Activated naive CD4-positive, alpha-beta T cell treated with anti-CD3 and anti-CD28 coated beads, Interleukin-2, amount 50 U/mL, for 16 hours (primary cell): ENCODE results near the gene BAHD1.

Experiments
- DNase-seq: peaks from one replicate; pipeline ENCODE4 v3.0.0-alpha.2; 2020

Gene BAHD1

DNA sequence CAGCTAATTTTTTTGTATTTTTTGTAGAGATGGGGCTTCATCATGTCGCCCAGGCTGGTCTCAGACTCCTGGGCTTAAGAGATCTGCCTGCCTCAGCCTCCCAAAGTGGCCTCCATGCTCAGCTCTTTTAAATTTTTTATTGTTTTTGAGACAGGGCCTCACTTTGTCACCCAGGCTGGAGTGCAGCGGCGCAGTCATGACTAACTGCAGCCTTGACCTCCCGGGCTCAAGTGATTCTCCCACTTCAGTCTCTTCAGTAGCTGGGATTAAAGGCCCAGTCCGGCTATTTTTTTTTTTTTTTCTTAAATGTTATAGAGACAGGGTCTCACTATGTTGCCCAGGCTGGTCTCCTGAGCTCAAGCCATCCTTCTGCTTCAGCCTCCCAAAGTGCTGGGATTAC lies 15.1 kb upstream of the BAHD1 start:
- DNase-seq: no peak

DNA sequence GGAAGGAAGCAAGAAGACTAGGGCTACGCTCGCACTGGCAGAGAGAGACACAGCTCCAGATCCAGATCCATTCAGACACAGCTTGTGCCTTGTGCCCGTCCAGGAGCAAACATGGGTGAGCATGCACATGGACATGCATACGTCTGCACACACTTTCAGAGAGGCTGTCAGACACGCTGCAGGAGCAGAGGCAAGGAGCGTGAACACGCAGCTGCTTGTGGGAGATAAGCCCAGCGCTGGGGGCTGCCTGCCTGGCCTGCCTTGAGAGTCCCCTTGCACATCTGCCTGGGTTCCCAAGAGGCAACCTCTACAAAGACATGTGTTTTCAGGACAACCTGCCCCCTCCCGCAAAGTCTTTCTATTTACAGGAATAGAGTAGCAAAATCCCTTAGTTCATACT lies 13.6 kb upstream of the BAHD1 start:
- no peak for DNase-seq

DNA sequence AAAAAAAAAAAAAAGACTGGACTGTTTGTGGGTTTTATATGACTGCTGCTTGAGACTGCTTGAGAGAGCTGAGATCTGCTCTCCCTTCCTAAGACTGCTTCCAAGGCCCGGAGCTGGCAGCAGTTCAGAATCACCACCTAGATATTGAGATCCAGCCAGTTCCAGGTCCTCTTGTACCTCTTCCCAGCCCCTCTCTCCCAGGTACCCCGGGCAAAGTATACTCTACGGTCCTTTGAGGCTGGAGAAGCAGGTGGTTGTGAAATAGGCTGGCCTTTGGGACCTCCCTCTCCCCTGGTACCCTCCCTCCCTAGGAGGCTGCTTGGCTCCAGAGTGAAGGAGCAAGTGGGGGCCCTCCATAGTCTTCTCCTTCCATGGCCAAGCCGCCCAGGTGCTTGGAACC lies 12.6 kb upstream of the BAHD1 start:
- DNase-seq: no peak

DNA sequence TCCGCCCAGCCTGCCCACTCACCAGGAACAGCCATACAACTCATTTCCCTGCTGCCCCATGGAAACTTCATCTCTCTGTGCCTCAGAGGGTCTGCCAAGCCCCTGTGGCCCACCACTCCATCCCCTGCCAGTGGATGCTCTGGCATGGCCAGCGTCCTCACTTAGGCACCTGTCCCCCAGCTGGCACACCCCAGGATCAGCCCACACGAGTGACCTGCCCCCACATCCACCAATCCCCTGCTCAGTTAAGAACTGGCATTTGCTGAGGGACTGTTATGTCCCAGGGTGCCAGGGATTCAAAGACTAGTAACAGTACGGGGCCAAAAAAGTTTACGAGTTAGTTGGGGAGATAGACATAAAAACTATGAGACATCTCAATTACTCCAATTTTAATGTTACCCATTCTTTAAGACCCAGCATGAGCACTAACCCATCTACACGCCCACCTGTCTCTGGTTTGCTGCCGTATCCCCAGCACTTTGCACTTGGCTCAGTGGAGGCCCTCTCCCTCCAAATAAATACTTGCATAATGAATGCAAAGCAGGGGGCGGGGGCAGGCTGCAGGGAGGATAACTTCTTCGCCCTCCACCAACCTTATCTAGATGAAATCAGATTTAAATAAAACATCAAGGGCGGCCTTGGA lies 11.6 kb upstream of the BAHD1 start:
- no peak for DNase-seq

DNA sequence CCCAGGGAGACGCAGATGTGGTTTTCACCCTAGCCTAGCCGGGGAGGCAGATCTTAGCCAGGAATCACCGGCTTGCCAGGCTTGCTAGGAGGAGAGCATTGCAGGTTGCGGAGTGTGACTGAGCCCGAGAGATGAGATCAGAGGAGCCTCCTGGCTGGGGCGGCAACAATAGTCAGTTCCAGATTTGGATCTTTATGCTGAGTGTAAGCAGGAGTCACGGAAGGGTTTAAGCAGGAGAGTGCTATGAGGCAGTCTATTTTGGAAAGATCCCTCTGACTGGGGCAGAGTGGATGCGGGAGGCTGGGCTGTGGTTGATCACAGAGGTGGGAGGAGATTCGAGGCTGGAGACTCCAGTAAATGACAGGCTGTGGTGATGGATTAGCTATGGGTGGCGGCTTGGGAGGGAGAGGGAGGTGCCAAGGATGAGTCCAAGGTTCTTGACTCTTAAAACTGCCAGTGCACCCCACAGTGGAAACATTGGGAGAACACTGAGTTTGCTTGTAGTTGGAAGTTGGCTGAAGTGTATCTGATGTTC lies 10.4 kb upstream of the BAHD1 start:
- DNase-seq: no peak

DNA sequence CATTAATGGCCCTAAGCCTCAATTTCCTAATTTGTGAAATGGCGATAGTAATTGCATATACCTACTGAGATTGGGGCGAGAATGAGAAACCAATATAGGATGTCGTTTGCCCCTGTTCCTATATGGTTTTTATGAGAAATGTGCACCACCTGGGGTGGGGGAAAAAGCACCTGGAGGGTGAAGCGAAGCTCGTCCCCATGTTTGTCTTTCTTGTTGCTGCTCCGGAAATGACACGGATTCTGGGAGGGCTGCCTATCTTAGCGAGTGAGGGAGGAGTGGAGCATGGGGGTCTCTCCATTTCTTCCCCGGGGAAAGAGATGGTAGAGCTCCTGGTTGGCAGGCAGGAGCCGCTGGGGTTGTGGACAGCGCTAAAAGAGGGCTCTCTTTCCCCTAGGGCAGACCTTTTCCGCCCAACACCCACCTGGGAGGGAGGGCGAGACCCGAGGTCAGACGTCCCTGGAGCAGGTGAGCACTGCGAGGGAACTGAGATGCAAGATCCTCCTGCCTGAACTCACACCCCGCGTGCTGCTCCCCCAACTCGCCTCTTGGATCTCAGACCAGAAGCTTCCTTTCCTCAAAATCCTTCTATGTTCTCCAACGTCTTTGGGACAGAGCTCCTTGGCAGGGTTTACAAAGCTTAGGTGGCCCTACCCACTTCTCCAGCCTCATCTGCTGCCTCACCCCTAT lies 5.6 kb upstream of the BAHD1 start:
- no peak for DNase-seq

DNA sequence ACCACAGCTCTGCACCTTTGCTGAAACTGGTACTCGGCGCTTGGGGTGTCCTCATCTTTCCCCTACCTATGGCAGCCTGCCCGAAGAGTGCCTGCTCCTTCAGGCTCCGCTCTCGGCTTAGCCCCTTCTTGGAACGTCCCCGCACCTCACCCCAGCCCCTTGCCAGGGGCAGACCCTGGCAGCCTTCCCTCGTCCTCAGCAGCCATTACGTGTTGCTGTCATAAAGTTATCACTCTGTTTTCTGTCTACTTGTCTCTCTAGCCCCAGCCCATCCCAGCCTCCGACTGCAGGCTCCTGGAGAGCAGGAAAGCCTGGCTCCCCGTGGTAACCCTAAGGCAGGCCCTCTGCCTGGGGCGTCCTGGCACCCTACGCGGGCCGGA lies 5.1 kb upstream of the BAHD1 start:
- no peak for DNase-seq

DNA sequence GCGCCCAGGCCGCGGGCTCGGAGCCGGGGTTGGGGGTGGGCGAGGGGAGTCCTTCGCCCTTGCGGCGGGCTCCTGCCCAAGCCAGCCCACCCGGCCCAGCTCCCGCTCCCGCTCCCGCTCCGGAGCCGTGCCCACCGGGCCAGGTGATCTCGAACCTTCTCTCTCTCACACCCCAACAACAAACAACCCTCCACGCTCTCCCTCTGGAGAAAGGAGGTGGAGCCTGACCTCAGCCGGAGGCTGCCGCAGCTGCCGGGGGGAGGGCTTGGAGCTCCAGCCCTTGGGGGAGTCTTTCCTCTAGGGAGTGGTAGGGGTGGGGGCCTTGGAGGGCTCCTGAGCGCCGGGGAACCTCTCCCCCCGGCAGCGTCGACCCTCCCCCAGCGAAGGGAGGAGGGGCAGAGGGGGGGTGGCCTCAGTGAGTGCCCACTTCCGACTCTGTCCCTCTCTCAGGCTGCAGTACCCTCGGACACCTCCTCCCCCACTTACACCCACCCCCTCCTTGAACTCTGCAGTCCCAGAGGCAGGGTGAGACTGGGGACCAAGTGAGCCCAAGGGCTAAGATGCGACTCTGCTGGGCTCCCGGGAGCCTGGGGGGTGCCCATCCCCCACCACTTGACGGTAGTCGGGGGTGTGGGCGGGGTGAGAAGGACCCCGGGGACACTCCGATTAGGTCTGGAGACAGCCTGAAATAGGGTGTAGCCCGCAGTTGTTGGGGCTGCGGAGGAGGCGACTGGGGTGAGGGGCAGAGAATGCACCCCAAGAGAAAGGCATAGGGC lies 4.4 kb upstream of the BAHD1 start:
- DNase-seq: no peak

DNA sequence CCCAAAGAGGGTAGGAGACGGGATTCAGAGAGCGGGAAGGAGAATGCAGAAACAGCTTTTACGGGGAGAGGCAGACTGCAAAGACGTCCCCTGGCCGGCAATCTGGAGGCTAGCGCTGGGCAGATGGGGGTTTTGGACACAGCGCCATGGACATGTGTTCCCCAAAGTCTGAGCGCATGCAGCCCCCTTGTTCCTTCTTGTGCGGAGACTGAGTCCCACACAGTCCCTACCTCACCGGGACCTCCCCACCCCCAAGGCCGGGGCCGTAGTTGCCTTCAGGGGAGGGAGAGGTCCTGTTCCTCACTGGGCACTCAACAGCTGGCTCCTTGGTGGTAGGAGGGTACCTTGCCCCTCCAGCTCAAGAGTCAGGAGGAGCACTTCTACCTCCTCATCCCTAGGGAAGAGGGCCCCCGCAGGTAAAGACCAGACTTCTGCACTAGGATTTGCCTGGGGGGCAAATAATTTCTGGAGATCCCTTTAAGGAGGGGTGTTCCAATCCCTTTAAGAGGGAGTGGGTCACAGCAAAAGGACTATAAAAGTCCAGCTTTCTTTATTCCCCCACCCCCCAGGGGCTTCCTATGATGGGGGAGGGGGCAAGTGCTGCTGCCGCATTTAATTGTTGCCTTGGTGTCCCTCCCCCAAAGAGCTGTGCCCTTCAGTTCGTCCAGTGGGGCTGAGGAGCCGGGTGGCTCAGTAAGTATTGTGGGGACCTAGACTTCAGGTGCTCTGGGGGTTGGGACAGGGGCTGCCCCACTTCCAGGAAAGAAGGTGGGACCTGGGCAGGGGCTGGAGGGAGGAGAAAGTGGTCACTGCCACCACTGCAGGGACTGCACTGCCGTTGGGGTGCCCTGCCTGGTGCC lies 3.6 kb upstream of the BAHD1 start:
- no peak for DNase-seq

DNA sequence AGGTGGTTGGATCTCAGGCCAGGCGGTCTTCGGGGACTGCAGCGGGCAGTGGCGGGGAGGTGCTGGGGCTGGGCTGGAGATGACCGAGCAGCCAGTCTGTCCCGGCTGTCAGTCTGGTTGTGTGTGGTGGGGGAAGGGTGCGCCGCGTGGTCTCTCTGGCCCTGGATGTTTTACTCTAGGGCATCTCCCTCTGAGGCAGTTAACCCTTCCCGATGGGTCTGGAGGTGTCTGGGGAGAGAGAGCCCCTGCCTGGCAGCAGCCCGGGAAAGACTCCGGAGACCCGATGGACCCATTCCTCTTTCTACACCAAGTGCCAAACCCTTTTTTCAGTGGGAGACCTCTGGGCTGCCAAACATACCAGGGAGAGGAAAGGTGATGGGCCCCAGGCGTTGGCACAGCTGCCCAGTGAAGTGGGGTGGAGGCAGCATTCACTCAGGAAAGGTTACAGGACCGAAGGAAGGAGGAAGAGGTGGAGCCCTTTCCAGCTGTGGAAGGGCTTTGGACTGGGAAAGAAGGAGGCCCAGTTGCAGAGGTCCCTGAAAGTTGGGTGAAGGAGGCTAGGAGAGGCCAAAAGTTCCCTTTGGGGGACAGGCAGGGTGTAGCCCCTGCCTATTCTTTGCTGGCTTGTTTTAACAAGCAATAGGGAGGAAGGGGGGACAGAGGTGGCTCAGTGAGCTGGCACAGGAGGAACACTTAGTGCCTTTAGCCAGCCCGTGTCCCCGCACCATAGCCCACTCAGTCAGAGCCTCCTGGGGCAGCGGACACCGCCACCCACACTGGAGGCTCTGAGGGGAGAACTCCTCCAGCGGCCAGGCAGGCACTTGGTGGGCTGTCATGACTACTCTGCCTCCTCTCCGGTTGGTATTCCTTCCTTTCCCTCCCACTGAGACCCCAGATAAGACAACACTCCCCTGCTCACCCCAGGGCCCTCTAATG lies 2.7 kb upstream of the BAHD1 start:
- DNase-seq: no peak

DNA sequence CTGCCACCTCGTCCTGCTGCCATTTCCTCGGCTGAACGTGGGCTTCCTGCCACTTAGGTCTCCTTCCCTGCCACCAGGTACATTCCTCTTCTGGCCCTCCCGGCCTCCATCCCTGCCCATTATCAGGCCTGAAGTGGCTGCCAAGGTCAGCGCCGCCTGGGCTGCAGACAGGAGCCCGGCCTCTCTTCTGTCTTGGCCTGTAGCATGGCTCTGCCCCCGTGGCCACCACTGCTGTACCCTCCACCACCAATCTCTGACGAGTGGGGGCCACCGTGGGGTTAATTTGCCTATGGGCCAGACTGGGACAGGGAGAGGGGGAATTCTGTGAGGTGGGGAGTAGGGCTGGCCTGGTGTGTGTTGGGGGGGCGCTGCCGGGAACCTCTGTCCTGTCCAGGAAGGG lies 2.0 kb upstream of the BAHD1 start:
- no peak for DNase-seq

DNA sequence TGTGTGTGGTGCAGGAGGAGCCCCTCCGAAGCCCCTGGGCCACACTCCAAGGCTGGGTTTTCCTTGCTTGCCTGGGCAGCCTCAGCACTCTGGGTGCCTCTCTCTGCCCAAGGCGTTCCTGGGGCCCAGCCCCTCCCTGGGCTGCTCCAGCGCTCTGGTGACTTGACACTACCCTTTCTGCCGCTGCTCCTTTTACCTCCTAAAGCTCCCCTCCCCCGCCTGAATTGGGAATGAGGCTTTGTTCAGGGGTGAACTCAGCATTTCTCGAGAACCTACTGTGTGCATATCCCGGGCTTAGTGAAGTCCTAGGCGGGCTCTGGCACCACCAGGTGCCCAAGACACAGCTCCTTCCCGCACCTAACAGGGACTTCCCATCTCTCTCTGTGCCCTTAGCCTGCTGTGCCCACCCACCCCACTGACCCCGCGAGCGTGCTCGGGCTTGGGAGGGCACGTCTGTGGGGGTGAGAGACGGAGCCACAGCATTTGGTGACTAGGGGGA lies 1.2 kb upstream of the BAHD1 start:
- DNase-seq: no peak

DNA sequence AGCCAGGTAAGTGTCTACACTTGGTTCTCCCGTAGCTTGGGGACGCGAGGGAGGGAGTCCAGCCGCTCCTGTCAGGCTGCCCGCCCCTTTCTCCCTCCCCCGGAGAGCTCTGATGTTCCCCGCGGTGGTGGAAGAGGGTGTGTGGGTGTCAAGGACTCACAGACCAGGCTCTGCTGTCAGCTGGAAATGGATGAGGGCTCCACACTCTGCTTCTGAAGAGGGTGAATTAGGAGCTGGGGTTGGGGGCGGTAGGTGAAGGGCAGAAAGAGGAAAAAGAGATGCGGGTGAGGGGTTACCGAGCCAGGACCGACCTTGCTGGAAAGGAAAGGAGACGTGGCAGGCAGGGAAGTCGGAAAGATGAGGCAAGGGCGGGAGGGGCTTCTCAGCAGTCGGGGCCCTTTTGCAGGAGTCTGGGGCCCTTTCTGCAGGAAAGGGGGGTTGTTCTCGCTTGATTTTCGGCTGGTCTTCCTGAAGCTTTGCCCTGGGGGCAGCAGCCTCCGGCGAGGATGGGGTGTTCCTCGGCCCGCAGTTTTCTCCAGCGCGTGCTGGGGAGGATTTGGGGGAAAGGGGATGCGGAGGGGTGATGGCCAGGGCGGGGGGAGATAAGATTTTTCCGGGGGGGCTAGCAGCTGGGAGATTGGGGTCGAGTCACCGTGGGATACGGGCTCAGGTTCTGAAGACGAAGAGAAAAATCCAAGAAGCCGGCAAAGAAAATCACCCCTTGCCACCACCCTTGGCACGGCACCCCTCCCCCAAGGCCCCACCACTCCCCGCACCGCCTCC lies 602 bp upstream of the BAHD1 start:
- no peak for DNase-seq

DNA sequence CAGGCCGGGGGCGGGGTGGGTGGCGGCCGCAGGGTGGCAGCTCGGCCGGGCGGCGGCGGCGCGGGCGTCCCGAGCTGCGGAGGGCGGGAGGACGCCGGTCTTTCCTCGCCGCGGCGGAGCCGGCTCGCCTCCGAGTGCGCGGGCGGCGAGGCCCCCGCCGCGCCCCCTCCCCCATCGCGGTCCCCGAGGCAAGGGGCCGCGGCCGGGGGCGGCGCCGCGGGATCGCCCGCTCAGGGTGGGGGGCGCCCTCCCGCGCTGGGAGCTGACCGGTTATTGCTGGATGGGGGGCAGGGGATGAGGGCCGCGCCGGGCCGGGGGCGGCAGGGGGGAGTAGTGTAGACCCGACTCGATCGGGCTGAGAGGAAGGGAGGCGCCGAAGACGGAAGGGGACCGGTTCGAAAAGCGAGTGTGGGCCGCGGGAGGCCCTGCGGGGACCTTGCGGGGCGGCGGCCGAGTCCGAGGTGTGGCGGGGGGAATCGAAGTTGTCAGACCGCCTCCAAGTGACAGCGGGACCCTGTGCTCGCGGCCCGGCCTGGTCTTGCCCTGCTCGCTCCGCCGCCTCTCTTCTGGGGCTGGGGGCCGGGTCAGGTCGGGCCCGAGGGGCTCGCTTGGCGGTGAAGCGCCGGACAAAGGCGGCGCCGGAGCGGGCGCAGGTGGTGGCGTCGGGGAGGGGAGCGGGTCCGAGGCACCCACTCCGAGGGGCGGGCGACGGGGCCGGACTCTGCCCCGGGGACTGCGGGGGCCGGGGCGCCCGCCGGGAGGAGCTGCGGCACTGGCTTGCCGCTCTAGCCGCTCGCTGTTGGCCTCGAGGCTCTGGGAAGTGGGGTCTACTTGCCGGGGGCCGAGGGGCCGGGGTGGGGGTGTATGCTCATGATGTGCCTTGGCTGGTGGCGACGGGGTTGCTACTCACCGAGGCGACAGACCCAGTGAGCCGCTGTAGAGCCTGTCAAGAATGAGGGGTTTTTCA lies 1.1 kb downstream of the BAHD1 start:
- DNase-seq: peak; percentile 35

DNA sequence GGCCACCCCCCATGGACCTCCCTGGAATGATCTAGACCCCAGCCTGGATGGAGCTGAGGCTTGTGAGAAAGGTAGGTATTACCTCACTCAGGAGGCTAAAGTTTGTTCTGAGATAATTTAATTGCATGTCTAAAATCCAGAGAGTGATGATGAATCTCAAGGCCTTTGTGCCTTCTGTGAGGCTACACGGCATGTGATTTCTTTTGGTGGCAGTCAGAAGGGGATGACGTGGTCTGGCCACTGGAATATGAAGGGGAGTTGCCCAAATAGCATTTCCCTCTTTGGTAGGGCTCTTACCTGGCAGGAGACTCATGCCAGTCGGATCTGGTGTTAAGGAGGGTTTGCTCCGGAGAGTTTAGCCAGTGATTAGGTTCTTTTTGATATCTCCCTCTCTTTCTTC lies 2.5 kb downstream of the BAHD1 start:
- no peak for DNase-seq

DNA sequence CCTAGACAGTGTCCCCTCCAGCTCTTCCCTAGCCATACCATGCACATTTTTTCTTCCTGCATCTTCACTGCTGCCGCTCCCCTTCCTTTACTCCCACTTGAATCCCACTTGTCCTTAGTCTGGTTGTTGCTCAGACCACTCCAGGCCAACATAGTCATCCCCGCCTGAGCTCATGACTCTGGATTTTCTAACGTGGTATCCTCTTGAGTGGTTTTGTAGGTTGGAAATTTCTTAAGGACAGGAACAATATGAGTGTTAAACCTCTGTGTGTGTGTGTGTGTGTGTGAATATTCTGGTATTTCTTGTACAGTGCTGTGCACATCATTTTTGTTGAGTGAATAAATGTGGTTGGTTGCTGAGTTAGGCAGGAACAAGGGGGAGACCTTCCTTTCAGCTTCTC lies 3.1 kb downstream of the BAHD1 start:
- no peak for DNase-seq

DNA sequence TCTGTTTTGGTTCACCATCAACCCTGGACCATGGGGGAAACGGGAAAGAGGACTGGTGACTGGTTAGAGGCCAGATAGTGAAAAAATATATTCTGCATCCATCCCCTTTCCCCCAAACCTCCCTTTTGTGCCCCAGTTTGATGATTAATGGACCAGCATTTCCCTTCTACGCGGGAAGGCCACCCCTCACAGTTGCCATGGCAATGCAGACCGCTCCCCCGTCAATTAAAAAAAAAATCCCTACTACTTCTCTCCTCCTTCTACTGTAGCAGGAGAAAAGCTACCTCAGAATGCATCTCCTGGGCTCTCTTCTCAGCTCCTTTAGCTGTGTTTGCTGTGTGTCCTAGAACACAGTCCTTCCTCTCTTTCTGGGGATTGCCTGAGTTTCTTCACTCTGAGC lies 4.0 kb downstream of the BAHD1 start:
- DNase-seq: no peak

DNA sequence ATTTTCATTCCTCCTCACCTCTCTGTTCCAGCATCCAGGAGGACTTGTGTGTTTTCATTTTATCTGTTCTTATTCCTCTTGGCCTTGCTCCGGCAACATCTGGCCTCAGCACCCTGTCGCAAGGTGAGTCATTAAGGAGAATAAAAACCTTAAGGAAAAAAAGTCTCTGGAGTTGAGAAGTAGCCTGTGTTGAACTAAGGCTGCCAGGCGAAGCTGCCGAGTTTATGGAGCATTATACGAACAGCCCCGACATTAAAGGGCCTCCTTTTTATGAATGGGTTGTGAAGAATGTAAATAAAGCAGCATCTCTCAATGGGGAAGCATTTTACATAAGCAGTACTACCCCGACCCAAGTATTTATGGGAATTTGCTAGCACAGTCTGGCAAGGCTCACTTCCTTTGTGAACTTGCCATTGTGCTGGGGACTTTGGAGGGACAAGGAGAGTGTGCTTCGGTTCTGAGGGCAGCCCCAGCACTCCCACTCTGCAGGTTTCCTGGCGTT lies 4.7 kb downstream of the BAHD1 start:
- no peak for DNase-seq

DNA sequence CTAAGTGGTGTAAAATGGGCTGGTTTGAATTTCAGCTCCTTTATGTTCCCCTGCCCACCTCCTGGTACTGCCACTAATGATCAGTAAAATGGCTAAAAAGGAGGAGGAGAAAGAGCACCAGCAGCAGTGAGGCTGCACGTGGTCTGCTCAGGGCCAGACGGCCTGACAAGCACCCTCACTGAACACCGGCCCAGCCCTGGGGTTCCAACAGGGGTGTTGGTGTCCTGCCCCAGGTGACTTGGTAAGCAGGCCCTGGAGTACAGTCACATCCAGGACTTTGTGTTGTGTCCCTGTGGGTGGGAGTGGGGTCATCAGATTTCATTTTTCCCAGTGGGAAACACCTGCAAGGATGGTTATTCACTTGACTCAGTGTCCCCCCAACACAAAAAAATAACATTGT lies 5.4 kb downstream of the BAHD1 start:
- DNase-seq: no peak
